Ishikawa (cell line): ENCODE results near the gene ZNF548.

Experiments
- CEBPB ChIP-seq: IDR thresholded peaks from 2 replicates; pipeline ENCODE4 v1.6.1; 2012
- CREB1 ChIP-seq: IDR thresholded peaks from 2 replicates; pipeline ENCODE4 v1.6.1; 2012; ENCODE audit warnings: low read depth
- EGR1 ChIP-seq: IDR thresholded peaks from 2 replicates; pipeline ENCODE4 v1.6.1; 2012
- EP300 ChIP-seq: IDR thresholded peaks from 2 replicates; pipeline ENCODE4 v1.6.1; 2012; ENCODE audit warnings: borderline replicate concordance
- FOXM1 ChIP-seq: IDR thresholded peaks from 2 replicates; pipeline ENCODE4 v1.6.1; 2012; ENCODE audit warnings: low read depth, borderline replicate concordance
- NFIC ChIP-seq: IDR thresholded peaks from 2 replicates; pipeline ENCODE4 v1.6.1; 2012
- RAD21 ChIP-seq: IDR thresholded peaks from 2 replicates; pipeline ENCODE4 v1.6.1; 2012; ENCODE audit warnings: low read depth
- TAF1 ChIP-seq: IDR thresholded peaks from 2 replicates; pipeline ENCODE4 v1.6.1; 2012; ENCODE audit warnings: low read depth, mild to moderate bottlenecking
- TCF12 ChIP-seq: IDR thresholded peaks from 2 replicates; pipeline ENCODE4 v1.6.1; 2012; ENCODE audit warnings: low read depth
- TEAD4 ChIP-seq: IDR thresholded peaks from 2 replicates; pipeline ENCODE4 v1.6.1; 2012
- YY1 ChIP-seq: IDR thresholded peaks from 2 replicates; pipeline ENCODE4 v1.6.1; 2012; ENCODE audit warnings: low read depth
- ZBTB7A ChIP-seq: IDR thresholded peaks from 2 replicates; pipeline ENCODE4 v1.6.1; 2012; ENCODE audit warnings: low read depth
- TF ChIP-seq, protein P1 (sequence below): IDR thresholded peaks from 2 replicates; pipeline ENCODE4 v1.6.1; 2012
- TF ChIP-seq, protein P2 (sequence below): IDR thresholded peaks from 2 replicates; pipeline ENCODE4 v1.6.1; 2012; ENCODE audit warnings: low read depth, mild to moderate bottlenecking
- TF ChIP-seq, protein P3 (sequence below): IDR thresholded peaks from 2 replicates; pipeline ENCODE4 v1.6.1; 2012

The ZNF548 gene

DNA sequence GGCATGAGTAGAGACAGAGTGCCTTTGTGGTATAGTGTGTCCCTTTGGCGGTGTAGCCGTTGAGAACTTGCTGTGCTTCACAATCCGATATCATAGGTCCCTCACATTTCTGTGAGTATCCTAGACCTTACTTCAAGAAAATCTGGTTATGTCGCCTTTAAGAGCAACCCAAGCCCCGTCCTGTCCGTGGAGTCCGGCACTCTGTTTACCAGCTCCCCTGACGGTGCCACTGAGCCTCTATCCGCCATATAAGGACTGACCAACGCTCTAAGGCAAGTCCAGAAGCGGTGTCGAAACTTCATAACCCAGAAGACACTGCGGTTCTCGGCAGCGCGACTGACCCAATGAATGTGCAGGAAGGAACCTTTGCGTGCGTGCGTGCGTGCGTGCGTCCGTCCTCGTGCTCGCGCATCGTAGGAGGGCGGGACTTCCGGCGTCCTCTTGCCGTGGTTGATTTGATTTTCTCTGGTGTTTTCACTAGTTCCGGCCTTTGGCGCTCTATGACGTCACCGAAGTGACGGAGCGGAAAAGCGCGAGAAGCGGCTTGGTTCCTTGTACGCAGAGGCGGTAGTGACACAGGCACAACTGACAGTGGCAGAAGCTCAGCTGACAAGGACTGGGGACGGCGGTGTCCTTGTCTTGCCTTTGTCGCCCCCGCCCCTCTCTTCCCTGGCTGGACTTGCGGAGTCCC is 26.5 kb upstream of the ZNF548 start, which contains the start of the genes TRAPPC2B and ZNF547:
TSS of gene TRAPPC2B (plus strand) at position 555 of the 691 bp plus-strand sequence. CDS start 1,283 bp downstream, outside the sequence.
TSS of gene ZNF547 (plus strand) at position 555 of the 691 bp plus-strand sequence. CDS start 5,005 bp downstream, outside the sequence.
- TF ChIP-seq ZBTB7A (no peak), TAF1 (peak; percentile 50; the same call in 1 of the 2 replicates), FOXM1 (peak; percentile 75), RAD21 (no peak), EP300 (no peak; the same call in 1 of the 2 replicates), NFIC (no peak), TCF12 (peak; percentile 53; the same call in 1 of the 2 replicates), YY1 (peak; percentile 84), CREB1 (peak; percentile 98), TEAD4 (no peak), CEBPB (peak; percentile 56; the same call in 1 of the 2 replicates), EGR1 (no peak)
- TF ChIP-seq, protein P1, sequence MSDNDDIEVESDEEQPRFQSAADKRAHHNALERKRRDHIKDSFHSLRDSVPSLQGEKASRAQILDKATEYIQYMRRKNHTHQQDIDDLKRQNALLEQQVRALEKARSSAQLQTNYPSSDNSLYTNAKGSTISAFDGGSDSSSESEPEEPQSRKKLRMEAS: peak; percentile 78
- TF ChIP-seq, protein P2, sequence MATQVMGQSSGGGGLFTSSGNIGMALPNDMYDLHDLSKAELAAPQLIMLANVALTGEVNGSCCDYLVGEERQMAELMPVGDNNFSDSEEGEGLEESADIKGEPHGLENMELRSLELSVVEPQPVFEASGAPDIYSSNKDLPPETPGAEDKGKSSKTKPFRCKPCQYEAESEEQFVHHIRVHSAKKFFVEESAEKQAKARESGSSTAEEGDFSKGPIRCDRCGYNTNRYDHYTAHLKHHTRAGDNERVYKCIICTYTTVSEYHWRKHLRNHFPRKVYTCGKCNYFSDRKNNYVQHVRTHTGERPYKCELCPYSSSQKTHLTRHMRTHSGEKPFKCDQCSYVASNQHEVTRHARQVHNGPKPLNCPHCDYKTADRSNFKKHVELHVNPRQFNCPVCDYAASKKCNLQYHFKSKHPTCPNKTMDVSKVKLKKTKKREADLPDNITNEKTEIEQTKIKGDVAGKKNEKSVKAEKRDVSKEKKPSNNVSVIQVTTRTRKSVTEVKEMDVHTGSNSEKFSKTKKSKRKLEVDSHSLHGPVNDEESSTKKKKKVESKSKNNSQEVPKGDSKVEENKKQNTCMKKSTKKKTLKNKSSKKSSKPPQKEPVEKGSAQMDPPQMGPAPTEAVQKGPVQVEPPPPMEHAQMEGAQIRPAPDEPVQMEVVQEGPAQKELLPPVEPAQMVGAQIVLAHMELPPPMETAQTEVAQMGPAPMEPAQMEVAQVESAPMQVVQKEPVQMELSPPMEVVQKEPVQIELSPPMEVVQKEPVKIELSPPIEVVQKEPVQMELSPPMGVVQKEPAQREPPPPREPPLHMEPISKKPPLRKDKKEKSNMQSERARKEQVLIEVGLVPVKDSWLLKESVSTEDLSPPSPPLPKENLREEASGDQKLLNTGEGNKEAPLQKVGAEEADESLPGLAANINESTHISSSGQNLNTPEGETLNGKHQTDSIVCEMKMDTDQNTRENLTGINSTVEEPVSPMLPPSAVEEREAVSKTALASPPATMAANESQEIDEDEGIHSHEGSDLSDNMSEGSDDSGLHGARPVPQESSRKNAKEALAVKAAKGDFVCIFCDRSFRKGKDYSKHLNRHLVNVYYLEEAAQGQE: no peak
- TF ChIP-seq, protein P3, sequence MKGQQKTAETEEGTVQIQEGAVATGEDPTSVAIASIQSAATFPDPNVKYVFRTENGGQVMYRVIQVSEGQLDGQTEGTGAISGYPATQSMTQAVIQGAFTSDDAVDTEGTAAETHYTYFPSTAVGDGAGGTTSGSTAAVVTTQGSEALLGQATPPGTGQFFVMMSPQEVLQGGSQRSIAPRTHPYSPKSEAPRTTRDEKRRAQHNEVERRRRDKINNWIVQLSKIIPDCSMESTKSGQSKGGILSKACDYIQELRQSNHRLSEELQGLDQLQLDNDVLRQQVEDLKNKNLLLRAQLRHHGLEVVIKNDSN: peak; percentile 74

DNA sequence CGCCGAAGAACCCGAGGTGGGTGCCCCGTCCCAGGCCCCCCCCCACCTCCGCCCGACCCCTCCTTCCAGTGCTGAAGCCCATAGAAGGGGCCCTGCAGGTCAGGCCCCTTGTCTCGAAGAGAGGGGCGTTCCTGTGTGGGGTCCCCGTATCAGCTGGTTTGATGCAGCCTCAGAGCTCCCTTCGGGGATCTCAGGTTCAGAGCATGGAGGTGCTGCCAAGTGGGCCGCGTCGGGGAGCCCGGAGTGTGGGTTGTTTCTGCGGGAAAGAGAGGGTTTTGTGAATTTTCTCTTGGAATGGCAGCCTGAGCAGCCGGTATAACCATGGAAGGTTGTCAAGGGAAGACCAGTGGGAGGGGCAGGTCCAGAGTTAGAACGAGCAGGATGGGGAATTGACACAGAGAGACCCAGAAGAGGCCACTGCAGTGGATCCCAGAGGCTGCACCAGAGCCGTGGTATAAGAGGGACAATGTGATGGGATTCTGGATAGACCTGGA is 25.9 kb upstream of the ZNF548 start:
- TF ChIP-seq FOXM1 (no peak), CREB1 (no peak), RAD21 (no peak), TAF1 (0 out of 2 replicates have a peak, but pooled peaks have one; percentile 0), TCF12 (no peak), EP300 (no peak)
- TF ChIP-seq, protein P3: no peak

GRCh38 chr19:57366776-57367175 is 22.9 kb upstream of the ZNF548 start:
- TF ChIP-seq, protein P3: no peak
- TF ChIP-seq ZBTB7A (no peak), TEAD4 (no peak), YY1 (no peak), CREB1 (no peak), TCF12 (no peak), EGR1 (no peak), CEBPB (no peak), FOXM1 (no peak), EP300 (no peak)
- TF ChIP-seq, protein P1: no peak
- TF ChIP-seq, protein P2: no peak

GRCh38 chr19:57374179-57374578 is 15.5 kb upstream of the ZNF548 start:
- TF ChIP-seq NFIC (no peak), FOXM1 (no peak), TEAD4 (no peak), CEBPB (no peak), ZBTB7A (no peak), RAD21 (no peak), TCF12 (no peak), EGR1 (no peak), CREB1 (no peak), EP300 (no peak), TAF1 (no peak), YY1 (no peak)
- TF ChIP-seq, protein P3: no peak
- TF ChIP-seq, protein P1: no peak
- TF ChIP-seq, protein P2: no peak
